Stimulated activated CD4-positive, alpha-beta T cell treated with anti-CD3 and anti-CD28 coated beads, Interleukin-4, amount 100 ng/mL, for 24 hours (primary cell): ENCODE results near the gene PTPA.

ENCODE experiments used
- DNase-seq: peaks from one replicate; pipeline ENCODE4 v3.0.0-alpha.2; 2020

PTPA gene

DNA sequence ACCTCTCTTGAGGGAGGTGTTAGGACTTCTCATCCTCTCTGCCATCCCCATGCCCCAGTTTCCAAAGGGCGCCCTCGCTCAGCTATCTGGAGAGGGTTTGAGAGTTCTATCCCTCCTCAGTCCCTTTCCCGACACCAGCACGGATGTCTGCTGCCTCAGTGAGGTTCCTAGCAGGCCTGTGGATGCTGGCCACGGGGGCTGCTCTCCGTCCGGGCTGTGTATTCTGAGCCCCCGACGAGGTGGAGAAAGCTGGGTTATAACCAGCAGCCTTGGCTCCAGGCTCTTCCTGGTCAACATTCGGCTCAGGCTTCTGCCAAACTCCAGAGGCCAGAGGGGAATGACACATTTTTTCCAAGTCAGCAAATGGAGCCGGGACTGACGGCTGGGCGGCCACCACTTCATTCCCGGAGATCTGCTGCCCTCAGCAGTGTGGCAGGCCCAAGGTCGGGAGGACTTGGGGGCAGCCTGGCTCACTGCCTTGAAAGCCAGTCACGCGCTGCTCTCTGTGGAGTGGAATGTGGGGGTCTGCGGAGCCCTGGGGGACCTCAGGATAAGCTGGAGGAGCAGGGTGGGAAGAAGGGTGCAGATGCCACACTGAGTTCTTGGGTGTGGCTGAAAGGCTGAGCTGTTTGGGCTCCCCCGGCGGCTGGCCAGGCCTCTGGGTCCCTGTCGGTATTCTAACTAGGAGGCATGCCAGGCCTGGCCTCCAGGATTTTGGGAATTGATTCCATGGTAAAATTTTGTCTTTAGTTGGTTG lies 27.4 kb downstream of the PTPA start:
- DNase-seq = no peak

GRCh38 chr9:129139233-129139992 lies 28.2 kb downstream of the PTPA start:
- peak; percentile 84 for DNase-seq

DNA sequence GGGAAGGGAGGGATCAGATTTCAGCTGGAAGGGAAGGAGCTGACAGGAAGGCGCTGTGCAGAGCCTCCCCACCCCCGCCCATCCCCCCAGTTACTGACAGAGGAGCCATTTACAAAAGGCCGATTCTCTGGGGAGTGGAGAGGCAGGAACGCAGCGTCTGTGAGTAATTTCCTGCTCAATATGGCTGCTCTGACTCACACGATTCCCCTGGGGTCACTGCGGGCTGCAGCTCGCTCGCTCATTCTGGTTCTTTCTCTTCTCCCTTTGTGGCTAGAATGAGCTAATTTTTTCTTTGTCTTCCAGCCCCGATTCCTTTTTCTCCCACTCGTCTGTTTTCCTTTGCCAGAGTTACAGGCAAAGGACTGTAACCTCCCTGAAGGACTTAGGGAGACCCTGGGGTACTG lies 28.8 kb downstream of the PTPA start:
- peak; percentile 84 for DNase-seq

DNA sequence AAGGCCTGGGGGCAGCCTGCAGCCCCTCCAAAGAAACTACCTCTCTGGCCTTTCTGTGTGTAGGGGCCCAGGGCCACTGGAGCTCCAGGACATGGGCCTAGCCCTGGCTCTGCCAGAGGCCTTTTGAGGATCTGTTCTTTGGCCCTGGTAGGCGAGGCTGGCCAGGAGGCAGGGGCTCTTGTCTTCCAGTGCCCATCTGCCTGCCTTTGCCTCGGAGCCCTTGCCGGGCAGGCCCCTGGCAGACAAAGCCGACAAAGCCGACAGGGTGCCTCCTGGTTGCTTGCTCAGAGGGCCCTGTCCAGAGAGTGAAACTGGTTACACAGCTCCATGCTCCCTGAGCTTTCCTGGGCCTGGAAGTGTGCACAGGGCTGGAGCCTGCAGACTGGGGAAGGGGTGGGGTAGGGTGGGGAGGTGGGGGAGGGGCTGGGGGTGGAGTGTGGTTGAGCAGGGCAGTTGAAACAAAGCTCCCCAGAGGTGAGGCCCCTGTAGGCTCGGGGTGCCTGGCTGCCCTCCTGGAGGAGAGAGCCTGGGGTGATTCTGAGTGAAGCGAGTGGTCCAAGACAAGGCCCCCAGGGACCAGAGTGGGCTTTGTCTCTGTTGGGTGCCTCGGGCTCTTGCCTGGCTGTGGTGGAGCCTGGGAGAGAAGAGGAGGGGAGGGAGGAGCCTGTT lies 29.3 kb downstream of the PTPA start:
- peak; percentile 19 for DNase-seq

DNA sequence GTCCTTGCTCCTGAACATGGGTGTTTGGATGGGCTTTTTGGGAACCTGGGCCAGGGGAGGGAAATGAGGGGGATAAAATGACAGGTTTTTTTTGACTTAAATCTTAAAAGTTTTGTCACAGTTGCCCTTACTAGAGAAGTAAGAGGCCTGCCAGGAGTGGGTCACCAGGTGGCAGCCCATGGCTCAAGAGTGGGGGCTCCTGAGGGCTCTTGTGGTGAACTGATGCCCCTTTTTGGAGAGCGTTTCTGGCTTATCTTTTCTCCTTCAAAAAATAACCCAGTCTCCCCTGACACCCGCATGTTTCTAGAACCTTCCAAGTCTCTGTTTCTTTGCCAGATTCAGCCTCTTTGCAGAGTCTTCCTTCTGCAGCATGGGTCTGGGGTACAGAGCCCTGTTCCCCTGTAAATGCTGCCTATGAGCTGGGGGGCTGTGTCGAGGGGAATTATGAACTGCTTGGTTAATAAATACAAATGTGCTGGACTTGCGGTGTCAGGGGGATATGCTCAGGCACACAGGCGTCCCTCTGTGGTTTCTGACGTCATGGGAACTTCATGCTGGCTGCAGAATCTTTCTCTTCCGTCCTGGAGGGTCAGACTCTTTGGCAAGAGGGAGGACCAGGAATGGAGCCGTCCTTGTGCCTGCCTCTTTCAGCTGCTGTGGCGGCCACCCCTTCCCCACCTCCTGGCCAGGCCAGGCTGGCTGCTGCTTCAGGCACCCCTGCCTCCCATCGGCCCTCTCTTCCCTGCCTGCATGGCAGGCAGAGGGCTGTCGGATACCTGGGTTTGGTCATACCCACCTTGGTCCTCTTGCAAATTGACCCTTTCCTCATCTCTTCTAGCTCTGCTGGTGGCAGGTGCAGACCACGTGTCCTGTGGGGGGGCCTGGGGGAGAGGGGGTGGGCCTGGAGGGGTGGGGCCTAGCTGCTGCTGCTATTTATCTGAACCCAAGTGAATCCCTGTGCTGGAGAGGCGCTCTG lies 30.1 kb downstream of the PTPA start:
- peak; percentile 12 for DNase-seq

DNA sequence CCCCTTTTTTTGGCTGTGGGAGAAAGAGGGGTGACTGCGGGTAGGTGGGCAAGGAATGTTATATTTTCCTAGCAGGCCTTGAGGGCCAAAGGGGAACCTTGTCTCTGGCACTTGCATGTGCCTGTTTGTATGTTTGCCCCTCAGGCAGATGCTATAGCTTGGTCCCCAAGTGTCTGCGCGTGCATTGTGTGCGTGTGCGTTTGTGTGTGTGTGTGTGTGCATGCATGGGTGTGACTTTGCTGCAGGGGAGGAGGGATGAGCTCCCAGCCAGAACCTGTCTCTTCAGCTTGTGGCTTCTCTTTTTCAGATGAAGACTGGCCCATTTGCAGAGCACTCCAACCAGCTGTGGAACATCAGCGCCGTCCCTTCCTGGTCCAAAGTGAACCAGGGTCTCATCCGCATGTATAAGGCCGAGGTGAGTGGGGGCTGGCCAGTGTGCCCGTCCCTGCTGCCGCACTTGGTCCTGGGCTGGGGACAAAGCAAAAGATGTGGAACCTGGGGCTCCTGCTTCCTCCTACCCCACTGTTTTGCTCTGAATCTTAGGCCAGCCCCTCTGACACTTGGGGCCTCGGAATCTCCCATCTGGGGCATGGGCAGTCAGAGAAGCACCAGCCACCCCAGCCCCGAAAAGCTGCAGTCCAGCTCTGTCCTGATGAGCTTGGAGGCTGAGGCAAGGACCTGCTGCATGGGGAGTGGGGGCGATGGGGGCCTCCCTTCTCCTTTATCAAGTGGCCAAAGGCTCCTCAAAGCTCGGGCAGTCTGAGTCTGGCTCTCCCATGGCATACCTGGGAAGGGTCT lies 31.1 kb downstream of the PTPA start:
- DNase-seq = no peak

DNA sequence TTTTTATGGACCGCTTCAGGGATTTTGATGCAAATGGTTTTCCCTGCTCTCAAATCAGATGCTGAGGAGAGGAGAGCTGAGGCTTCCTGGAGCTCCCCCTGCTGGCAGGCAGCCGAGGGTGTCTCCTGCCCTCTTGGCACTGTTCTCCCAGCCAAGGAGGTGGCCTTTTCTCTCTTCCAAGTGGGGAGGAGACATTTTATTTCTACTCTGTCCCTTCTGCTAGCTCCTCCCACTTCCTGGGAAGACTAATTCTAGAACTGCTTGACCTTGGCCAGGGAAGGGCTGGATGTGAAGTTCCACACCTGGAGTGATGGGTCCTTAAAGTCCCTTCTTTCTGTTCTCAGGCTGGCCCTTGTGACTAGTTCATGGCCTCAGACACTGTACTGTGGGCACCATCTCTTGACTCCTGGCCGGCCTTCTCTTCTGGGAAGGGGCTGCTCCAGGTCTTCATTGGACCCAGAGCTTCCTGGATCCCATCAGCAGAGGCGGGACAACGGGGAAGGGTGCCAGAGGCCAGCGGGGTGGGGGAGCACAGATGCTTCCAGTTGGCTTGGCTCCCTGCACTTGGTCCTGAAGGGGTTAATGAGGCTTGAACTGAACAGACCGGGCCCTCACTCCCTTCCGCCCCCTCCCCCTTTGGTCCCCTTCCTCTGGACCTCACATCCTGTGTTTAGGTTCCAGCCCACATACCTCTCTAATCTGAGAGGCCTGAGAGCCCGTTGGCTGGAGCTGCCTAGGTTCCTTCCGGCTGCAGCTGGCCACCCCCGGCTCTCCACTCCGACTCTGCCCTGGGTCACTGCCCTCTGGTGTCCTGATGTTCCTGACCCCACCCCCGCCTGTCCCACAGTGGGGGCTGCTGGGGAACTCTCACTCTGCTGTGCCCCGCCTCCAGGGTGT lies 32.1 kb downstream of the PTPA start:
- peak; percentile 78 for DNase-seq

DNA sequence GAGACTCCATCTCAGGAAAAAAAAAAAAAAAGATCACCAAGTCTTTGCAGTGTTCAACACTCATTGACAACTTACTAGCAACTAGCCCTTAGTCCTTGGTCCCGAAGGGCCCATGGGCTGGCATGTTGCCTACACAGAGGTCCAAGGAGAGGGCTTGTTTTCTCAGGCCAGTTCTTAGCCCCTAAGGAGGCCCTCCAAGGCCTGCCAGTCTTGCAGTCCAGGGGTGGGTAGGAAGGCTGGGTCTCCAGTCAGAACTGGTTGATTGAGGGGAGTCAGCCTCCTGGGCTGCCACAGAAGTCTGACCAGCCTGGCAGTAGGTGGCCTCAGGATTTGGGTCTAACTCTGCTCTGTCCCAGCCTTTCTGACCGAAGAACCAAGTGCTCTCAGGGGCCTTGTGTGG lies 34.1 kb downstream of the PTPA start:
- DNase-seq = no peak

DNA sequence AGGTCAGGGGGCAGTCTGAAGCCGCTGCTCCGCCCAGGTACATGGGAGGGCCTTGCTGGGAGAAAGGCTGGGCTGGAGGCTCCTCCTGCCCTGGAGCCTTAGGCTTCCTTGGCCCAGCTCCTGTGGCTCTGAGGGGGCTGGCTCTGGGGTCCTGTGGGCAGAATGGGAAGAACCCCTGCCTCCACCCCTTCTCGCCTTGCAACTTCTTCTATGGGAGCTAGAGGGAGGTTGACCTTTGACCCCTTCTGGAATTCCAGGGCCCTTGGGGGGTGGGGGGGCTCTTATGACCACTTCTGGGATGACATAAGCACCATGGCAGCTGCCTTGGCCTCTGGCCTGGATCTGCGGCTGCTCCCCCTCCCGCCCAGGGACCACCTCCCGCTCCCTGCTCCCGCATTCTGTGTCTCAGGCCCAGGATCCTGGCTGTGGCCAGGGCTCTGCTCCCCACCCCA lies 34.7 kb downstream of the PTPA start:
- DNase-seq = no peak

- no peak for DNase-seq
Observed at GRCh38 chr9:129146441-129146941, 35.3 kb downstream of the PTPA start.

GRCh38 chr9:129148463-129149204 lies 37.4 kb downstream of the PTPA start:
- no peak for DNase-seq

DNA sequence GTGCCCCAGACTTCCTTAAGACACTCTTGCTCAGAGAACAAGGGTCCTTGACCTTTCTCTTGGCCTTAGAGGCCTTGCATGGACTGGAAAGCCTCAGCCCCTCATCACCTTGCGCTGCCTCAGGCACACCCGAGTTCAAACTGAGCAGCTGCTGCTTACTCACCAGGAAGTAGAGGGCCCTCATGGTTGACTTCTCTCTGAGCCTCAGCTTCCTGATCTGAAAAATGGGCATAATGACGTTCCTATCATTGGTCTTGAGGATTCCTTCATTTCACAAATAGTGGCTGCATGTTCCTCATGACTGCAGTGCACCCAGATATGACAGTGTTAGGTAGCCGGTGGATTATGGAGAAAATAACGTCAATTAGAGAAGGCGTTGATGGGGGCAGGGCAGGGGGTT lies 38.2 kb downstream of the PTPA start:
- no peak for DNase-seq

DNA sequence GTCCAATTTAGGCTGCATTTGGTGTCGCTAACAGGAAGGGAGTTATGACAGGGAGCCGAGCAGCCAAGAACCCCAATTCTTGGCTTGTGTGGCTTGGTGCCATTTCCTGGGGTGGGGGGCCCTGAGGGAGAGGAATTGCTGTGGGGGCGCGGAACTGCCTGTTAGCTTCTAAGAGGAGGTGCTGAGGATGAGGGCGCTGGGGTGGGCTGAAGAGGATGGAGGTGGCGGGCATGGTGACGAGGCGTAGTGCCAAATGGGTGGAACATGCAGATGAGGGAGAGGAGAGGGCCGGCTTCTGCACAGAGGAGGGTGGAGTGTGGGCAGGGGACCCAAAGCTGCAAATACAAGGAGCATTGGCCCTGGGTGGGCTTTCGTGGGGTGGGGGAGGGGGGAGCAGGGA lies 38.9 kb downstream of the PTPA start:
- no peak for DNase-seq

DNA sequence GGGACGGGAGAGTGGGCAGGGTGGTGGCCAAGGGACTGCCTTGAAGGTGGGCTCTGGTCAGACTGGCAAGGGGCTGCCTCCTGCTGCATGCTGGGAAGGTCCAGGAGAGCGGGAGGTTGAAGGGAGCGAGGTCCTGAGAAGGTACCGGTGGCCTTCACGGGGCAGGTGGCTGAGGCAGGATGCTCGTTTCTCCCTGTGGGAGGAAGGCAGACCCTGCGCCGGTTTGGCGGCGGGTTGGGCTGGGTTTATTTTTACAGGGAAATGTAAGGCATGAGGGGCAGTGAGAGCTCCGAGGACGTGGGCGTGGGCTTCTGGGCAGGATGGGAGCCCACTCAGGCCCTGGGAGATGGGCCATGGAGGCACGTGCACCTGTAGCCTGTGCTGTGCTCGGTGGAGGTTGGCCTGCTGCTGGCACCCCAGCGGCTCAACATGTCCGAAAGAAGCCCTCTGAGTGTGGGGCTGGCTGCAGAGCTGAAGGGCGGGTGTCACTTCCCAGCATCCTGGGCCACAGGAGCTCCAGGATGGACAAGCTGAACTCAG lies 39.5 kb downstream of the PTPA start:
- no peak for DNase-seq

DNA sequence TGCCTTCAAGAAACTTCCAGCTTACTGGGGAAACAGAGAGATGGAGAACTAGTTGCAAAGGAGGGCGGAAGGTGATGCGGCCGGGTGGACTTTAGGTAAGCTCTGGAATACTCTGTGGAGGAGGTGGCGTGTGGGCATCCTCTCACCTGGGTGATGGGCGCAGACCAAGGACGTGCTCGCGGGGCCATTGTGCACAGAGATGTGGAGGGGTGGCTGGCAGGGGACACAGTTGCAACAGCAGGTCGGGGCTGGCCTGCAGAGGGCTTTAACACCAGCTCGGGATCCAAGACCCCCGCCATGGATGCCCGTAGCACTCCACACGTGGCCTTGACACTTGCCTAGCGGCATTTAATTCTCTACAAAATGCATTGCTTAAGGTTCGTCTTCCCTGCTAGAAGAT lies 40.3 kb downstream of the PTPA start:
- no peak for DNase-seq

GRCh38 chr9:129154866-129155477 lies 43.8 kb downstream of the PTPA start:
- no peak for DNase-seq

DNA sequence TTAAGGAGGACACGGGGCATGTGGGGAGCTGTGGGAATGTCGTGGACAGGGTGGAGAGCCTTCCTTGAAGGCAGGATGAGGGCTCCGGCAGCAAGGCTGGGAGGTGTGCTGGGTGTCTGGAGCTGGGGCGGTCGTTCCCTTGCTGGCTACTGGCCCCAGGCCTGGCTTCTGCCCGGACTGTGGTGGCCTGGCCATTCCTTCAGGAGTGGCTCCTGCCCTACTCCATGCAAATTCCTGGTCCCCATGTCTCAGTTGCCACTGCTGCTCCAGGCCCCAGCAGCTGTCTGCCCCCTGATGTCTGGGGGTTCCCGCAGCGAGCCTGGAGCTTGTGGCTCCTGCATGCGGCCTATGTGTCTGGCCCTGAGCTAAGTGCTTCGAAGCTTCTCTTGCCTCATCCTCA lies 44.9 kb downstream of the PTPA start:
- DNase-seq = no peak

DNA sequence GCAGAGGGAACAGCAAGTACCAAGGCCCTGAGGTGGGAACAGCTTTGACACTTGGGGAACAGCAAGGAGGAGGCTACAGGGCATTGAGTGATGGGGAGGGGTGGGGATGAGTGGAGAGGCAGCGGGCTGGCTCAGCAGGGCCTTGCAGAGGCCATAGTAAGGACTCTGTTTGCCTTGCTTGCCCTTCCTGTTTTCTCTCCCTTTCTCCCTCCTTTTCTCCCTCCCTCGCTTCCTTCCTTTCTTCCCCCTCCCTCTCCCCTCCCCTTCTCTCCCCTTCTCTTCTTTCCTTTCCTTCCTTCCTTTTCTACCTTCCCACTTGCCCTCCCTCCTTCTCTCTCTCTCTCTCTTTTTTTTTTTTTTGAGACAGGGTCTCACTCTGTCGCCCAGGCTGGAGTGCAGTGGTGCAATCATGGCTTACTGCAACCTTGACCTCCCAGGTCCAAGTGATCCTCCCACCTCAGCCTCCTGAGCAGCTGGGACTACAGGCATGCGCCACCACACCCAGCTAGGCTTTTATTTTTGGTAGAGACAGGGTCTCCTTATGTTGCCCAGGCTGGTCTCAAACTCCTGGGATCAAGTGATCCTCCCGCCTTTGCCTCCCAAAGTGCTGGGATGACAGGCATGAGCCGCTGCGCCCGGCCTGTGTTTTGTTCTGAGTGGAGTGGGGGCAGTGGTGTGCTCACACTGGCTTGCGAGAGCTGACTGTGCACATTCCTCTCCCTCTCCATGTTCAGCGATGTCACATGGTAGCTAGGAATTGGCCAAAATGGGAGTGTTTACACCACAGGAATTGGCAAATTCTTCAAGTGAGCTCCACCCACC lies 49.7 kb downstream of the PTPA start:
- DNase-seq = no peak
